Measurements from ENCODE around the gene RFWD3. TPM values are rescaled to one million over a fixed set of nuclear protein-coding genes. Genes with fewer than 3 reads are reported as not detected.
A peak's percentile ranks its signal among the peaks of the same experiment; 100 is the strongest.

The RFWD3 gene
- total RNA-seq, 4 donors from 2014 or later: 14.6 to 32.9 (median 25.1) TPM

- no peak overlapping the region for H3K27ac ChIP-seq
- intact Hi-C loops (cut with DNase I): no loop called here
- H3K36me3 ChIP-seq: peaks cover 0 to 11% of the 10 kb centered on the region in 2 donors
- TF ChIP-seq POLR2A (IDR thresholded peaks at IDR 0.05): no peak
- no peak for TF ChIP-seq CTCF (IDR thresholded peaks at IDR 0.05)
- H3K4me1 ChIP-seq: peaks cover 7 to 10% of the 10 kb centered on the region in 2 donors
- 4 to 5% methylated on average over 23 of the region's 23 CpGs for WGBS, 2 donors
- peak; percentile 21 to 30 for DNase-seq
- peak overlapping the region; percentile 4 to 34 (median 16) for H3K4me3 ChIP-seq (replicated peaks in 1 of 3)
- H3K9me3 ChIP-seq: no peaks in the 10 kb centered on the region
- H3K27me3 ChIP-seq: no peaks in the 10 kb centered on the region
These were observed 601 bp upstream of the RFWD3 start for GRCh38 chr16:74667255-74667700.

GRCh38 chr16:74666010-74666421, 661 bp downstream of the RFWD3 start:
- no peak overlapping the region for H3K27ac ChIP-seq
- no peak for TF ChIP-seq CTCF (IDR thresholded peaks at IDR 0.05)
- TF ChIP-seq POLR2A (IDR thresholded peaks at IDR 0.05): no peak
- H3K36me3 ChIP-seq: peaks cover 3 to 7% of the 10 kb centered on the region in 2 donors
- H3K4me3 ChIP-seq (replicated peaks in 1 of 3): peak overlapping the region; percentile 62 to 69 (median 63)
- 8 to 10% methylated on average over 8 of the region's 8 CpGs for WGBS, 2 donors
- no peak for DNase-seq
- intact Hi-C loops (cut with DNase I): no loop called here
- H3K9me3 ChIP-seq: no peaks in the 10 kb centered on the region
- H3K27me3 ChIP-seq: no peaks in the 10 kb centered on the region
- peaks cover 7 to 10% of the 10 kb centered on the region in 2 donors for H3K4me1 ChIP-seq

- peaks cover 7 to 16% of the 10 kb centered on the region in 2 donors for H3K36me3 ChIP-seq
- 96% methylated on average over 5 of the region's 5 CpGs for WGBS, 2 donors
- intact Hi-C loops (cut with DNase I): no loop called here
These were observed 5.6 kb downstream of the RFWD3 start for GRCh38 chr16:74661064-74661463.

GRCh38 chr16:74660383-74660782, 6.3 kb downstream of the RFWD3 start:
- Histone ChIP-seq H3K27ac (no peak overlapping the region), H3K4me1 (peaks cover 8 to 14% of the 10 kb centered on the region in 2 donors), H3K4me3 (replicated peaks in 1 of 3) (no peak overlapping the region), H3K36me3 (peaks cover 10 to 16% of the 10 kb centered on the region in 2 donors), H3K9me3 (no peaks in the 10 kb centered on the region), H3K27me3 (no peaks in the 10 kb centered on the region)
- DNase-seq: no peak
- WGBS, 2 donors: 91 to 93% methylated on average over 4 of the region's 4 CpGs
- TF ChIP-seq POLR2A (IDR thresholded peaks at IDR 0.05): no peak
- TF ChIP-seq CTCF (IDR thresholded peaks at IDR 0.05): no peak
- intact Hi-C loops (cut with DNase I): no loop called here

More at GRCh38 chr16:74661064-74661463, 5.6 kb downstream of the RFWD3 start:
- DNase-seq: no peak
- no peaks in the 10 kb centered on the region for H3K27me3 ChIP-seq
- H3K27ac ChIP-seq: no peak overlapping the region
- TF ChIP-seq POLR2A (IDR thresholded peaks at IDR 0.05) (no peak), CTCF (IDR thresholded peaks at IDR 0.05) (no peak)
- H3K9me3 ChIP-seq: no peaks in the 10 kb centered on the region
- peaks cover 12 to 21% of the 10 kb centered on the region in 2 donors for H3K4me1 ChIP-seq
- no peak overlapping the region for H3K4me3 ChIP-seq (replicated peaks in 1 of 3)

GRCh38 chr16:74659041-74659440, 7.6 kb downstream of the RFWD3 start:
- peak; percentile 88 to 91 for DNase-seq
- Histone ChIP-seq H3K4me1 (peaks cover 8 to 19% of the 10 kb centered on the region in 2 donors), H3K9me3 (no peaks in the 10 kb centered on the region), H3K4me3 (replicated peaks in 1 of 3) (no peak overlapping the region), H3K27ac (peak overlapping the region in 2 of 3 donors; percentile 48 to 52), H3K27me3 (no peaks in the 10 kb centered on the region), H3K36me3 (peaks cover 8 to 16% of the 10 kb centered on the region in 2 donors)
- TF ChIP-seq CTCF (IDR thresholded peaks at IDR 0.05) (no peak), POLR2A (IDR thresholded peaks at IDR 0.05) (no peak)
- 46 to 47% methylated on average over 2 of the region's 2 CpGs for WGBS, 2 donors
- intact Hi-C loops (cut with DNase I): no loop called here

Data from thyroid gland (tissue), 4 donors.